Liver (tissue), 3 donors: ENCODE measurements around the gene ANKFN1.

Source experiments
- CTCF ChIP-seq: fragments of 150-350 bp; IDR thresholded peaks from 2 replicates; pipeline ENCODE4 v1.5.1; 2017; ENCODE audit warnings: improper control_type of control experiment, low read depth, low read length; ENCODE audit not compliant: missing input control
- EGR1 ChIP-seq, 2 donors: IDR thresholded peaks; 2 replicates each; pipeline ENCODE4 v1.6.1; 2016 to 2018; ENCODE audit warnings: antibody characterized with exemption in 2 of 2, low read depth in 2 of 2
- MAX ChIP-seq: IDR thresholded peaks from 2 replicates; pipeline ENCODE4 v1.6.1; 2016; ENCODE audit warnings: antibody characterized with exemption
- RAD21 ChIP-seq, 2 donors: IDR thresholded peaks; 2 replicates each; pipeline ENCODE4 v1.6.1; 2016; ENCODE audit warnings: antibody characterized with exemption in 2 of 2, mild to moderate bottlenecking in 2 of 2
- ZBTB33 ChIP-seq: IDR thresholded peaks from 2 replicates; pipeline ENCODE4 v1.6.1; 2016; ENCODE audit warnings: antibody characterized with exemption
- donor health status: healthy.
- donor health status: healthy.

- TF ChIP-seq ZBTB33 (no peak), CTCF (no peak), EGR1 (IDR thresholded peaks at IDR 0.05; ENCODE audit: low read depth in 2 of 2) (no peak), RAD21 (IDR thresholded peaks at IDR 0.05) (no peak), MAX (no peak)
Measured at GRCh38 chr17:56426901-56427300, 273.6 kb downstream of the ANKFN1 start.
